OCI-LY7 (cell line): Measurements from ENCODE around the gene PIP4K2A. TPM values are rescaled to one million over a fixed set of nuclear protein-coding genes. Genes with fewer than 3 reads are reported as not detected.

ENCODE experiments used
- BruUV-seq: library from RNA; stranded (reverse); fragments of 400-500 nt; replicated peaks from 2 replicates; lab custom pipeline; 2021; lab: Mats Ljungman, UMichigan
- CTCF ChIA-PET: fragments of 300-600 bp; sonication (Branson Sonifier 250); formaldehyde crosslinking; loops from one replicate; lab custom pipeline; 2022; ENCODE audit warnings: antibody characterized with exemption; ENCODE audit not compliant: unreplicated experiment; lab: Charles Lee
- POLR2A ChIA-PET: fragments of 300-600 bp; sonication (Branson Sonifier 250); formaldehyde crosslinking; loops from one replicate; lab custom pipeline; 2022; ENCODE audit warnings: antibody characterized with exemption; lab: Charles Lee
- DNase-seq: peaks from one replicate; pipeline ENCODE4 v3.0.0-alpha.2; 2015; ENCODE audit warnings: low spot score
- H2AFZ ChIP-seq: fragments of 200-600 bp; sonication (generic), shearing (Covaris generic); 2 replicates; pipeline ENCODE4 v1.6.1; 2014; ENCODE audit warnings: mild to moderate bottlenecking, antibody characterized with exemption, low read length, moderate library complexity
- H3K27ac ChIP-seq: fragments of 200-600 bp; sonication (generic); 2 replicates; pipeline ENCODE4 v1.5.1; 2014; ENCODE audit warnings: mixed run types, low read depth, mild to moderate bottlenecking, moderate library complexity, low read length, inconsistent platforms; ENCODE audit not compliant: poor library complexity, severe bottlenecking
- H3K36me3 ChIP-seq: fragments of 200-600 bp; sonication (generic); 2 replicates; pipeline ENCODE4 v1.6.1; 2014; ENCODE audit warnings: mild to moderate bottlenecking, antibody characterized with exemption, low read length, moderate library complexity, mixed read lengths; ENCODE audit not compliant: insufficient read depth
- H3K4me1 ChIP-seq: fragments of 200-600 bp; sonication (generic); 2 replicates; pipeline ENCODE4 v1.5.1; 2014; ENCODE audit warnings: mild to moderate bottlenecking, low read length; ENCODE audit not compliant: insufficient read depth, poor library complexity, severe bottlenecking
- H3K4me2 ChIP-seq: fragments of 200-600 bp; sonication (generic); 2 replicates; pipeline ENCODE4 v1.6.1; 2014; ENCODE audit warnings: mild to moderate bottlenecking, low read length
- H3K4me3 ChIP-seq: fragments of 200-600 bp; sonication (generic); 2 replicates; pipeline ENCODE4 v1.5.1; 2014; ENCODE audit warnings: mild to moderate bottlenecking, low read depth, low read length; ENCODE audit not compliant: poor library complexity, severe bottlenecking
- H3K79me2 ChIP-seq: fragments of 200-600 bp; sonication (generic); 2 replicates; pipeline ENCODE4 v1.6.1; 2016; ENCODE audit warnings: low read depth, mild to moderate bottlenecking, low read length, moderate library complexity, mixed read lengths; ENCODE audit not compliant: insufficient read depth
- H3K9me2 ChIP-seq: fragments of 200-600 bp; sonication (generic); 2 replicates; pipeline ENCODE4 v1.6.1; 2016; ENCODE audit warnings: mild to moderate bottlenecking, low read length, mixed read lengths; ENCODE audit not compliant: insufficient read depth
- H3K9me3 ChIP-seq: fragments of 200-600 bp; sonication (generic); 2 replicates; pipeline ENCODE4 v1.6.1; 2014; ENCODE audit warnings: mild to moderate bottlenecking, mixed run types, low read length, mixed read lengths
- H4K20me1 ChIP-seq: fragments of 200-600 bp; sonication (generic); 2 replicates; pipeline ENCODE4 v1.6.1; 2014; ENCODE audit warnings: mild to moderate bottlenecking, antibody characterized with exemption, low read length, moderate library complexity, mixed read lengths; ENCODE audit not compliant: insufficient read depth
- CTCF ChIP-seq: fragments of 200-600 bp; sonication (generic); conservative IDR thresholded peaks from 2 replicates; pipeline ENCODE4 v1.5.1; 2014; ENCODE audit warnings: mild to moderate bottlenecking, antibody characterized with exemption, low read length, moderate library complexity, mixed read lengths
- EZH2phosphoT487 ChIP-seq: fragments of 200-600 bp; sonication (generic); IDR thresholded peaks from 2 replicates; pipeline ENCODE4 v1.6.1; 2018; ENCODE audit warnings: low read depth, borderline replicate concordance, mild to moderate bottlenecking, mixed run types, antibody characterized with exemption, low read length, moderate library complexity, mixed read lengths
- intact Hi-C: fragments of 100-400 bp; cut with micrococcal nuclease; formaldehyde crosslinking; loops from one replicate; pipeline ENCODE4 v1.10.0; 2022; ENCODE audit not compliant: unreplicated experiment
- total RNA-seq, 2 experiments: library from RNA; depleted of rRNA in 1 of 2; stranded (reverse); fragments of >200 nt in 1 of 2; shearing (Covaris generic) in 1 of 2; gene quantifications; 2 replicates each; pipeline ENCODE4 v1.2.3, GENCODE V29; 2014 to 2022

PIP4K2A gene
- total RNA-seq, 2 experiments from 2014 or later = 32.5 to 42.6 TPM

GRCh38 chr10:22682237-22683139 is 31.9 kb downstream of the PIP4K2A start:
- Histone ChIP-seq H3K4me2 (peak overlapping the region; percentile 56), H3K9me3 (no peaks in the 10 kb centered on the region), H4K20me1 (peaks cover 5% of the 10 kb centered on the region; the same call in 1 of the 2 replicates), H3K4me3 (no peak overlapping the region), H3K27ac (no peak overlapping the region), H3K4me1 (peaks cover 21% of the 10 kb centered on the region), H2AFZ (no peak overlapping the region), H3K79me2 (peaks cover 8% of the 10 kb centered on the region; the same call in 1 of the 2 replicates), H3K36me3 (no peaks in the 10 kb centered on the region), H3K9me2 (no peaks in the 10 kb centered on the region)
- CTCF ChIA-PET = no interaction called here
- intact Hi-C loops = loop anchor here (5.0 kb wide), 1 partner anchor 65 kb away; no protein-coding TSS in a partner anchor
- POLR2A ChIA-PET = interaction anchor here (0.7 to 1.5 kb wide), 4 partner anchors 12 to 1137 kb away, joined by 3 to 4 read pairs (median 3); no protein-coding TSS in a partner anchor
- BruUV-seq = no TSS peak
- peak; percentile 6 for DNase-seq
- TF ChIP-seq EZH2phosphoT487 = no peak
- no peak for TF ChIP-seq CTCF

DNA sequence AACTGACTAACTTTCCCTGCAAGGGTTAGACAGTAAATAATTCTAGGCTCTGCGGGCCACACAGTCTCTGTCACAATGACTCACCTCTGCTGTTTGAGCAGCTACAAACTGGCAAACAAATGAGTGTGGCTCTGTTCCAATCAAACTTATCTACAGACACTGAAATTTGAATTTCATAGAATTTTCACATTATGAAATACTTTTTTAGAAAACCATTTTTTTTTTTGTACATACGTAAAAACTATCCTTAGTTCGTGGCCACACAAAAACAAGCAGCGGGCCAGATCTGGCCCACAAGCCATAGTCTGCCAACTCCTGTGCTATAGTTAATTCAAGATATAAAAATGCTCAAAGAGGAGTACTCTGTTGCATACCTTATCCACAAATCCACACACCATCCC is 32.6 kb downstream of the PIP4K2A start:
- no peak overlapping the region for H3K4me3 ChIP-seq
- no peaks in the 10 kb centered on the region for H3K9me3 ChIP-seq
- H3K4me2 ChIP-seq = no peak overlapping the region
- peaks cover 21% of the 10 kb centered on the region for H3K4me1 ChIP-seq
- H3K9me2 ChIP-seq = no peaks in the 10 kb centered on the region
- H2AFZ ChIP-seq = no peak overlapping the region
- intact Hi-C loops = loop anchor here (5.0 kb wide), 1 partner anchor 64 kb away; no protein-coding TSS in a partner anchor
- H3K27ac ChIP-seq = no peak overlapping the region
- H3K79me2 ChIP-seq = peaks cover 8% of the 10 kb centered on the region; the same call in 1 of the 2 replicates
- no TSS peak for BruUV-seq
- TF ChIP-seq CTCF = no peak
- TF ChIP-seq EZH2phosphoT487 = no peak
- CTCF ChIA-PET = no interaction called here
- POLR2A ChIA-PET = interaction anchor here (1.4 to 1.5 kb wide), 2 partner anchors 11 to 31 kb away, joined by 3 to 4 read pairs; no protein-coding TSS in a partner anchor
- H3K36me3 ChIP-seq = no peaks in the 10 kb centered on the region
- DNase-seq = no peak
- H4K20me1 ChIP-seq = peaks cover 5% of the 10 kb centered on the region; the same call in 1 of the 2 replicates
